Measurements from ENCODE around the gene TLL2.
A peak's percentile ranks its signal among the peaks of the same experiment; 100 is the strongest.

The TLL2 gene

DNA sequence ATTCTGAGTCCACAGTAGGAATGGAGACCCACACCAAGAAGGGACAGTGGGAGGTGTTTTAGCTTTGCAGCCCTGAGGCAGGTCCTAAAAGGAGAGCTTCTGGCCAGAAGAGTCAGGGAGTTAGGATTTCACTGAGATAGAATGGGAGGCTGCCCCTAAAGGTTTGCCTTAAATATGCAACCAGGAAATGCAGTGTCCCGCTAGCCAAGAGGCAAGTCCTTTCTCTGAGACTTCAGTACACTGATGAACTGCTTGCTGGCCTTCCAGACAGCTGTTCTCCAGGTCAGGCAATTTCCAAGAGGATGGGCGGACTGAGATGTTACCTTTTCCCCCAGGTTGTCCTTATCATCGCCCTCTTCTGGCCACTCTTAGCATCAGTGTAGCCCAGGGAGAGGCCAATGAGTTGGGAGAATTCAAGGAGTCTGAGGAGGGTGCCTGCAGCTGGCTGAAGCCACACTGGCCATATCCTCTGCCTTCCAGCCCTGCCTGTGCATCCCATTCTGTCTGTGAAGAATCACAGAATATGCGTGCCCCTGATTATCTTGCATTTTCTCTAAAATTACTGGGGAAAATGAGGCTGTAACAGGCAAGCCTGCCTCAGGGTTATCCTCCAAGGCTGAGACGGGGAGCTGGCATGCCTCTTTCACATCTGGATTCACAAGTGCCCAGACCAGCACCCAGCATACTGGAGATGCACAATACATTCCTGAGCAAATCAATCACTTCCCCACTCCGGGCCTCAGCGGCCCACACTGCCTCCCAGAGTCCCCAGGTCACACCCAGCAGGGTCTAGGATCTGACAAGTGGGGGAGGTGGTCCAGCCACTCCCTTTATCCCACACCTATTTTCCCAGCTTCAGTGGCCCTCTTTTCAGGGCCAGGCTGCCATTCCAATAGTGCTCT, 2.4 kb downstream of the TLL2 start:
- DNase-seq = peak; percentile 72
- in situ Hi-C loops (cut with HindIII; ENCODE audit: low pct_ligation_motif_present, low pct_unique_long_range_greater_than_20kb, low sequenced_read_pairs) = no loop called here

GRCh38 chr10:96509017-96509641, 4.6 kb downstream of the TLL2 start:
- peak; percentile 98 for DNase-seq
- in situ Hi-C loops (cut with HindIII; ENCODE audit: low pct_ligation_motif_present, low pct_unique_long_range_greater_than_20kb, low sequenced_read_pairs) = no loop called here

GRCh38 chr10:96507044-96507443, 6.7 kb downstream of the TLL2 start:
- no peak for DNase-seq
- in situ Hi-C loops (cut with HindIII; ENCODE audit: low pct_ligation_motif_present, low pct_unique_long_range_greater_than_20kb, low sequenced_read_pairs) = no loop called here

- DNase-seq = no peak
- in situ Hi-C loops (cut with HindIII; ENCODE audit: low pct_ligation_motif_present, low pct_unique_long_range_greater_than_20kb, low sequenced_read_pairs) = no loop called here
Measured at GRCh38 chr10:96505150-96506136, 8.3 kb downstream of the TLL2 start.

DNA sequence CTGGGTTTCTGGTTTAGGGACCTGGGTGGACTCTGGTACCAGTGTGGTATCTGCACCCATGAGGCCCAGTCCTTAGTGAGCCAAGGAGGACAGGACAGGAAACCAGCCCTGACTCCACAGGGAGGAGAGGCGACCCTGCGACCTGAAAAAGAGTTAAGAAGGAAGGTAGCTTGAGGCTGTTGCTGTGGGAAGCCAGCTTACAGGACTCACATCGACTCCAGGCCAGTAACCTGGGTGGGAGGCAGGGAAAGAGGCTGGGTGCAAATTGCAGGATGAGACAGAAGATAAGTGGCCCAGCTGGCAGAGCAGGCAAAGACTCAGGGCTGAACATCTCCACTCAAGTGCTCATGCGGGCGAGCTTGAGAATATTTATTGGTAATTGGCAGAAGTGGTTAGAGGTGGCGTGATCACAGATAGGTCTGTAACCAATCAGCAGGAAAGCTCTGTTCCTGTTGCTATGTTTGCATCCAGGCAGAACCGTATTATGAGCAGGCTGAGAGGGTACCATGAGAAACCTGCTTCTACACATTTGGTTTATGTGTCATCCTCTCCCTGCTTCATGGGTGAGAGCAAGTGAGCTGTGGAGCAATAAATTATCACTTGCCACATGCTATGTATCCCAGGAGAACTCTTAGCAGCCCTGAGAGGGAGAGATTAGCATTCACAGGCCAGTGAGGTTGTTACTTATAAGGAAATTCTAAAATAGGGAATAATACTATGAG, 11.0 kb downstream of the TLL2 start:
- peak; percentile 82 for DNase-seq

DNA sequence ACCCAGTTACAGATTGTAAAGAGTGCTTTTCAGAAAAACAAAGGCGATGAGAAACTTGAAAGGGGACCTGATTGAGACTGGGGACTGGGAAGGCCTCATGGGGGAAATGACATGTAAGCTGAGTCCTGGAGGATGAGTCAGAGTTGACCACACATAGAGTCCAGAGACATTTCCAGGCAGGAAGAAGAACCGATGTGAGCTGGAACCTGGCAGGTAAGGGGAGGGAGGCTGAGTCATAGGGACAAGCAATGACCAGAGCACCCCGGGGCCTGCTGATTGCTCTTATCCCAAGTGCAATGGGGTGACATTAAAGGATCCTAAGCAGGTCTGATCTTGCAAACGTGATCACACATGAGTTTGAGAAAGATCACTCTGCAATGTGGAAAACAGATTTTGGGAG, 11.7 kb downstream of the TLL2 start:
- peak; percentile 56 for DNase-seq
- in situ Hi-C loops (cut with HindIII; ENCODE audit: low pct_ligation_motif_present, low pct_unique_long_range_greater_than_20kb, low sequenced_read_pairs) = no loop called here

More for the DNA sequence above, 11.0 kb downstream of the TLL2 start:
- in situ Hi-C loops (cut with HindIII; ENCODE audit: low pct_ligation_motif_present, low pct_unique_long_range_greater_than_20kb, low sequenced_read_pairs) = no loop called here

DNA sequence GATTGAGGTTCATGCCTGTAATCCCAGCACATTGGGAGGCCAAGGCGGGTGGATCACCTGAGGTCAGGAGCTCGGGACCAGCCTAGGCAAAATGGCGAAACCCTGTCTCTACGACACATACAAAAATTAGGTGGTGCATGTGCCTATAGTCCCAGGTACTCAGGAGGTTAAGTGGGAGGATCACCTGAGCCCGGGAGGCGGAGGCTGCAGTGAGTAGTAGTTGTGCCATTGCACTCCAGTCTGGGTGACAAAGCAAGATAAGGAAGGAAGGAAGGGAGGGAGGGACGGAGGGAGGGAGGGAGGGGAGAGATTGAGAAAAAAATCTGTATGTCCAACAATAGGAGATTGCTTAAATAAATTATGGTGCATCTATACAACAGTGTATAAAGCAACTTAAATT, 13.2 kb downstream of the TLL2 start:
- in situ Hi-C loops (cut with HindIII; ENCODE audit: low pct_ligation_motif_present, low pct_unique_long_range_greater_than_20kb, low sequenced_read_pairs) = no loop called here
- no peak for DNase-seq

GRCh38 chr10:96500050-96500449, 13.7 kb downstream of the TLL2 start:
- DNase-seq = no peak
- in situ Hi-C loops (cut with HindIII; ENCODE audit: low pct_ligation_motif_present, low pct_unique_long_range_greater_than_20kb, low sequenced_read_pairs) = no loop called here

GRCh38 chr10:96497391-96497790, 16.3 kb downstream of the TLL2 start:
- in situ Hi-C loops (cut with HindIII; ENCODE audit: low pct_ligation_motif_present, low pct_unique_long_range_greater_than_20kb, low sequenced_read_pairs) = no loop called here
- no peak for DNase-seq

GRCh38 chr10:96496281-96496925, 17.3 kb downstream of the TLL2 start:
- peak; percentile 47 for DNase-seq
- in situ Hi-C loops (cut with HindIII; ENCODE audit: low pct_ligation_motif_present, low pct_unique_long_range_greater_than_20kb, low sequenced_read_pairs) = no loop called here

- no peak for DNase-seq
- in situ Hi-C loops (cut with HindIII; ENCODE audit: low pct_ligation_motif_present, low pct_unique_long_range_greater_than_20kb, low sequenced_read_pairs) = no loop called here
Measured at GRCh38 chr10:96495544-96495943, 18.2 kb downstream of the TLL2 start.

GRCh38 chr10:96494694-96495093, 19.0 kb downstream of the TLL2 start:
- DNase-seq = no peak
- in situ Hi-C loops (cut with HindIII; ENCODE audit: low pct_ligation_motif_present, low pct_unique_long_range_greater_than_20kb, low sequenced_read_pairs) = no loop called here

GRCh38 chr10:96493871-96494525, 19.7 kb downstream of the TLL2 start:
- DNase-seq = no peak
- in situ Hi-C loops (cut with HindIII; ENCODE audit: low pct_ligation_motif_present, low pct_unique_long_range_greater_than_20kb, low sequenced_read_pairs) = no loop called here

DNA sequence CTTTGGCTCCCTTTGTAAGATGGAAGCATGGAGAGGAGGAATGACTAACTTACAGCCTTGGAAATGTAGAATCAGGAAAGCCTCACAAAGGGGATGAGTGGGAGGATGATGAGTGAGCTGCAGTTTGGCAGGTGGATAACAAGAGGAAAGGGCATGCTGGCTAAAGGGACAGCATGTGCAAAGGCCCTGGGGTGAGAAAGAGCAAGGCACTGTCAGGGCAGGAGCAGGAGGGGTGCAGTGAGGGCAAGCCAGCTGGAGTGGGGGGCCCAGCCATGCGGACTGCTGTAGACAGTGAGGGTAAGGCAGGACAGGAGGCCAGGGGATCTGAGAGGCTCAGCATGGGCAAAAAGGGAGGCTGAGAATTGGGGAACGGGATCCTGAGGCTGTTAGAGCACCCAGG, 20.5 kb downstream of the TLL2 start:
- in situ Hi-C loops (cut with HindIII; ENCODE audit: low pct_ligation_motif_present, low pct_unique_long_range_greater_than_20kb, low sequenced_read_pairs) = no loop called here
- no peak for DNase-seq

DNA sequence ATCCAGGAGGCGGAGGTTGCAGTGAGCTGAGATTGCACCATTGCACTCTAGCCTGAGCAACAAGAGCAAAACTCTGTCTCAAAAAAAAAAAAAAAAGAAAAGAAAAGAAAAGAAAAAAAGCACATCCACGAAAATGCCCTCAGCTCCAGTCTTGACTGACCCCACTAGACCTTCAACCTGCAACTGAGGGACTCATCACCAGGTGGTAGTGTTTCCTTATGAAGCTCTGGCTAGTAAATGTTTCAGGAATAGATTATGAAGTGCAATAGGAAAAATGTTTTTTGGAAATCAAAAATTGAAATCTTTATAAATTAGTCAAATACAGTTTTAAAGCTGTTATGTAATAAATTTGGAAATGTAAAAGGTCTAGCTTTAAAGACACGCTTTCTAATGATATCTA, 22.4 kb downstream of the TLL2 start:
- in situ Hi-C loops (cut with HindIII; ENCODE audit: low pct_ligation_motif_present, low pct_unique_long_range_greater_than_20kb, low sequenced_read_pairs) = no loop called here
- DNase-seq = peak; percentile 59

GRCh38 chr10:96488161-96488935, 25.4 kb downstream of the TLL2 start:
- peak; percentile 11 for DNase-seq
- in situ Hi-C loops (cut with HindIII; ENCODE audit: low pct_ligation_motif_present, low pct_unique_long_range_greater_than_20kb, low sequenced_read_pairs) = no loop called here

Measured in ACHN (cell line).